GM15510 (cell line): ENCODE measurements around the gene RABGEF1.
A peak's percentile ranks its signal among the peaks of the same experiment; 100 is the strongest.

Experiments
- POLR2A ChIP-seq: IDR thresholded peaks from 3 replicates; pipeline ENCODE4 v1.6.1; 2011; ENCODE audit warnings: borderline replicate concordance; ENCODE audit not compliant: insufficient read length; ENCODE audit errors: extremely low read depth

RABGEF1 gene

DNA sequence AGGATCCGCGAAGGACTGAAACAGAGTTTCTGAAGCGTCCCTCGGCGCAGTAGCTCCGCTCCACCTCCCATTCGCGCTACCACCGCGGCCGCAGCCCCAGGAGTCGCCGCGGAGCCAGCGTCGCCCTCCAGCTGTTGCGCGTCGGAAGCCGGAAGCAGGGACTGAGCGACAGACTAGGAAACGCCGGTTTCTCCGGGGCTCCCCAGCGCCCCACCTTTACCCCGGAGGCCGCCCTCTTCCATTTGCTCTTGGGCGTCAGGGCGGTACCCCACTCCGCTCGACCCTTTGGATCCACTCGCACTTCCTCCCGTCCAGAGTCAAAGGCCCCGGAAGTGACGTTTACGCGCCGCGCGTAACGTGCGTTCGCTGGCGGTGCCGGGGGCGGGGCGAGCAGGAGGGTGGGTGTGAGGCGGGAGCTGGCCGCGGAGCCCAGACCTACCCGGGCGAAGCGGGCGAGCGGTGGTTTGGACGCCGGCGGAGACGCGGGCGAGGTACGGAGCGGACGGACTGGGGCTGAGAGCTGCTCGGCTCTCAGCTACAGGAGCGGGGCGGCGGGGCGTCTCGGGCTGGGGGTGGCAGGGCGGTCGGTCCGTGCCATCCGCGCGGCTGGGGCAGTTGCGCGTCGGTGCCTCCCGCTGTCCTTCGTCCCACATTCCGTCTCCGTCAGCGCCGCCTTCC is at the start of gene RABGEF1:
RABGEF1 (plus strand) TSS at position 432 of the 678 bp plus-strand sequence. CDS start 31,167 bp downstream, outside the sequence.
- peak; percentile 80 for TF ChIP-seq POLR2A

DNA sequence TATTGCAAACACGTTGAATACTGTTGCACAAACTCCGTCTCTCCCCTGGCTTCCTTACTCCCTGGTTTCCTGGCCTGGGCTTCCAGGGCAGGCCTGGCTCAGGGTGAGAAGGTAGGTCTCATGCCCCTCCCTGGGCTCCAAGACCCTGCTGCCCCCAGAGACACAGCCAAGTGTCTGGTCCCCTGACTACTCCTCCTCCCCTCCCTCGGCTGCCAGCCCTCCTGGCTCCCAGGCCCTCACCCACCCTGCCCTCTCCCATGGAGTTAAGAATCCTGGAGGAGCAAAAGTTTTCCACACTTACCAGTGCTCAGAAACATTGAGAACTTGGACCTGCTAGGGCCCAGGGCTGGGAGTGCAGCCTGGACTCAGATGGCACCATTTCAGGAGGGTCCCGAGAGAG is 47.2 kb upstream of the RABGEF1 start:
- no peak for TF ChIP-seq POLR2A

DNA sequence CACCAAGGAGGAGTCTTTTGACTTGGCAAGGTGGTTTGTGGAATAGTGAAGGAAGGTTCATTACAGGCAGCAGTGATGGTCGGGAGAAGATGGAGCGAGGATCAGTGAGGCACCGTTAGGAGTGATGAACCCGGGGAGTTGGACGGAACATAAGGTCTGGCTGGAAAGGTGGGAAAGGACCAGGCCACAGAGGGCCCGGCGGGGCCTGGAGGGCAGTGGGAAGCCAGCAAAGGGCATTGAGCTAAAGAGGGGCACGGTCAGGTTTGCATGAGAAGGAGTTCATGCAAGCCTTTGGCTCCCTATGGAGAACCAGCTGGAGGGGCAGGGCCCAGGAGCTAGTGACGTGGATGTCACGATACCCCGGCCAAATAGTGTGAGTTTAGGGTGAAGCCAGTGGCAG is 46.2 kb upstream of the RABGEF1 start:
- no peak for TF ChIP-seq POLR2A

DNA sequence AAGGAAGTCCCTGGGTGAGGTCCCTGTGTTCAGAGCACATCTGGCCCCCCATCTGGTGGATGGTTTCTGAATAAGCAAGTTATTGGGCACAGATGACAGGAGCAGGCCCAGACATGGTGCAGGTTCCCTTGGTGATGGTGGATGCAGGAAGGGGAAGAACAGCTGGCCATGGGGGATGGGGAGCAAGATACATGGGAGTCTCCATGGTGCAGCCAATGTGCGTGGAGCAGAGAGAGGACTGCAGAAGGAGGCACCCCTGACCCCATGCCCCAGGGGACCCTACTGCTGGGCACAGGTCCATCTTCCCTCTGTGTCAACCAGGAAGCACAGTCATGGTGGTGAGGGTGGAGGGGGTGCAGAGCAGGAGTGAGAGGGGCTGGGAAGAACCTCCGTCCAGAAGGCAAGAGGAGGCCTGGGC is 43.8 kb upstream of the RABGEF1 start:
- TF ChIP-seq POLR2A, result no peak

DNA sequence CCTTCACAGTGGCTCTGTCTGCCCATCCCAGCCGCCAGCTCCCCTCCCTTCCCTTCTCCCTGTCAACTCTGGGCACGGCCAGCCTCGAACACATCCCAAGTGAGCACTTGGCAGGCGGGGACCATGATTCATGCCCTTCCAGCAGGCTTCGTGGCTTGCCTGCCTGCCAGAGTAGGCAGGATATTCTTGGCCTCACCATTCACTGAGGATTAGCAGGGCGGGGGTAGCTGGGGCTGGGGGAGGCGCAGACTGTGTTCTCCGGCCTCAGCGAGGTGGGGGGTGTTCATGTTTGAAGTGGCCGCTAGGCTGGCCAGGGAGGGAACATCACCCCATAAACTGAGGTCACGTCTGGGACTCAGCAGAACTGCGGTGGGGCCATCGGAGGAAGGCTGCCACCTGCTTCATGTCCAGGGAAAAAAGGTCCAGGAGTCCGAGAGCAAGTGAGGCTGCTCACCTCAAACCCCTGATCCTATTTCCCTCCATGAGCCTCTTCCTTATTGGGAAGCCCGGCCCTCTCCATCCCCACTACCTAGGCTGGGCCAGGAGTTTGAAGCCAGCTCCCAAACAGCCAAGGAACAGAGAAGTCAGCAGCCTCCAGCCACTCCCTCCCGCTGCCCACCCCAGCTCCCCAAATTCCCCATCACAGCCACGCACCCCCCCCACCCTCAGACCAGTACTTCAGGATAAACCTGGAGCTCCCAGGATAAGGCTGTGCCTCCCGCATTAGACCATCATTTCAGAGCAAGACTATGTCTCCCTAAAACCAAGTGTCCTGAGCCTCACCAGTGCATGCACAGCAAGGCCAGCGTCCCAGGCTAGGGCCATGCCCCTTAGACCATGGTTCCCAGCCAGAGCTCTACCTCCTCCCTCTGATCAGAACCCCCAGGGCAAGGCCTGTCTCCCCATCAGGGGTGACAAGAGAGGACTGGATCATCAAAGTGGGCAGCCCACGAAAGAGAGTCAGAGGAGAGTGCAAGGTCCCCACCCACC is 42.8 kb upstream of the RABGEF1 start:
- no peak for TF ChIP-seq POLR2A

DNA sequence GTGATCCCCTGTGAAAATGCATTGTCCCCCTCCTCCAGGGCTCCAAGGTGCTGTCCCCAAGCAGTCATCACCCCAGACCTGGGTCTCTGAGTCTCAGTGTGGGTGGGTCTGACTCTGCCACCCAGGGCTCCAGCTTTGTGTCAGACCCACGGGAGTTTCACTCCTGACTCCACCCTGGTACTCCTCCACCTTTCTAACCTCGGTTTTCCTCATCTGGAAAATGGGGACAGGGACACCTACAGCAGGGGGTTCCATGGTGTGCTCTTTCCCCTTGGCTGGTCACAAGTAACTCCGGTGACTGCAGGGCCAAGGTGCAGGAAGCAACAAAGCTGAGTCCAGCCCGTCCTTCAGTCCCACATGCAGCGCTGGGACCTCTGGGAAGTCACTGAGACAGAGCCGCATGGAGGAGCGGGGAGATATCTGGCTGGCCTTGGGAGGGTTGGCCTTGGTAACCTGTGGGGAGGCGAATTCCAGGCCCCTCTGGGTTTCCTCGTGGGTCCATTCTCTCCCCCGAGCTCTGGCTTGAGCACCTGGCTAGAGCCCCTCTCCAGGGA is 41.8 kb upstream of the RABGEF1 start:
- no peak for TF ChIP-seq POLR2A

DNA sequence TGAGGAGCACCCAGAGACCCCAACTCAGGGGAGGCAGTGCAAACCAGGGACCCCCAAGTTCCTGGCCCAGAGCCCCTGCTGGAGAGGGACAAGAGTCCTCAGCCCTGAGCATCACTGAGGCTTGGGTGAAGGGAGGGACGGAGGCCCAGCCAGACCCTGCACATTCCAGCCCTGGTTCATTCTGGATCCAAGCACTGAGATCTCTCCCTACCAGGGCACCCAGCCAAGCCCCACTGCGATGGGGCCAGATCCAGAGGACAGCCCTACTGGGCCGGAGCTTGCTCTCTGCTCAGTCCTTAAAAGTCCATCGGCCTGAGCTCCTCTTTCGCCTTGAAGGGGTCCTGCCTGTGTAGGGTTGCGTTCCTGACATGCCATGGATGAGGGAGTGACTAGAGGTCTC is 40.5 kb upstream of the RABGEF1 start:
- TF ChIP-seq POLR2A, result no peak

DNA sequence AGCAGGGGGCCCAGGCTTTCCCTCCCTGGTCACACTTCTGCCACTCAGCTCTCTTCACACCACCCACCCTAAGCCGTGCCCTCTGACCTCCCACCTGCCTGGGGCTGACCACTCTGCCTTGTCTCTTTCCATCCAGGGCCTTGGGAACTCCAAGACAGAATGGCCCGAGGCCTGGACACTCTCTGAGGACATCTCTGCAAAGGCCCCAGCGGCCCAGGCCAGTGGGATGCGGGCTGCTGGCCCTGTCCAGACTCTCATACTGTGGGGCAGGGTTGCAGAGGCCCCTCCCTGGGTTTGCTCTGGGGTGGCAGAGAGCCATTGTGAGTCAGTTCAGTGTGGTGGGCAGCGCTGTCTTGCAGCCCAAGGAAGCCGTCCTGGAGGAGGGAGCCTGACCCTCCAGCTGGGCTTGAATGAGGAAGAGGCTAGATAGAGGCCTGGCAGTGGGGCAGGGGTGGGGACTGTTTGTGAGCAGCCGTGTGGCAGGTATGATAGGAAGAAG is 39.9 kb upstream of the RABGEF1 start:
- TF ChIP-seq POLR2A, result no peak

DNA sequence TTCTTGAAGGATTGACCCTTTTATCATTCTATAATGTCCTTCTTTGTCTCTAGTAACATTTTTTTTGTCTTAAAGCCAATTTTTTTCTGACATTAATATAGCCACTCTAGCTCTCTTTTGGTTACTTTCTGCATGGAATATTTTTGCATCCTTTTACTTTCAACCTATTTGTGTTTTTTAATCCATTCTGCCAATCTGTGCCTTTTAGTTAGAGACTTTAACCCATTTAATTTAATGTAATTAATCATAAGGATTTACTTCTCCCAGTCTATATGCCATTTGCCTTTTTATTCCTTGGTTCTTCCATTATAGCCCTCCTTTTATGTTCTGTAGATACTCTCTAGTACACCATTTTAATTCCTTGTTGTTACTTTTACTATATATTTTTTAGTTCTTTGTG is 32.7 kb upstream of the RABGEF1 start:
- TF ChIP-seq POLR2A, result no peak

DNA sequence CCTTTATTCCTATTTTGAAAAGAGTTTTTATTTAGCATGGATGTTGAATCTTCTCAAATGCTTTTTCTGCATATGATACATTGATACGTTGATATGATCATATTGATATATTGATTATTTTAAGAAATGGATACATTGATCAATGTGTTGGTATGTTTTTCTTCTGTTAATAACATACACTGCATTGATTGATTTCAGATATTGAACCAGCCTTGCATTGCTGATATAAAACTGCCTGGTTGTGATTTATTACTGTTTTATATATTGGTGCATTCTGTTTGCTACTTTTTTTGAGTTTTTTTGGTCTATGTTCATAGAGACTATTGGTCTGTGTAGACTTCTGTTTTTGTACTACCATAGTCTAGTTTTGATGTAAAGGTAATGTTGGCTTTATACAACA is 26.8 kb upstream of the RABGEF1 start:
- no peak for TF ChIP-seq POLR2A

DNA sequence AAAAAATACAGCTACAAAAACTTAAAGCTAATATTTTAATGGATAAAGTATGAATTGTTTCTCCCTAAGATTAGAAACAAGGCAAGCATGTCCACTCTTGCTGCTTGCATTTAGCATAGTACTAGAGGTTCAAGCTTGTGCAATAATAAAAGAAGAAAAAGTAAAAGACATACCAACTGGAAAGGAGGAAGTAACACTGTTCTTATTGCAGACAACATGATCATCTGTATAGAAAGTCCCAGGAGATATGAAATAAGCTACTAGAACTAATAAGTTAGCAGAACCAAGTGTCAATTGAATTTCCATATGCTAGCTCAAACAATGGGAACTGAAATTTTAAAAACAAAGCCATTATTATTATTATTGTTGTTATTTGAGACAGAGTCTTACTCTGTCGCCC is 20.0 kb upstream of the RABGEF1 start:
- no peak for TF ChIP-seq POLR2A

DNA sequence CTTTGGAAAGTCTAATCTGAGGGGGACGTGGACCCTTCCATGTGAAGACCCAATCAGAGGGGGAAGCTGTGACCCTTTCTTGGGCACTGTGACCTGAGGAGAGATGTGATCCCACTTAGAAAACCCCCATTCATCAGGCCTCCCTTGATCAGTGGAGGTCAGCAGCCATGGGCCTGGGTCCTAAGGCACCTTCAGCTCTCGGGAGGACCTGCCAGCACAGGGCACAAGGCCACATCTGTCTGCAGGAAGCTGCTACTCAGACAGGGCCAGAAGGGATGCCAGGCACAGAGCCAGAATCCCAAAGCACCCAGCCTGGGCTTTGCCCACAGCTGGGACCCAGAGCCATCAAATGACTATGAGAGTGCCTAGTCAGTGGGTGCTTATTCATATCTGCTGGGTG is 14.7 kb upstream of the RABGEF1 start:
- no peak for TF ChIP-seq POLR2A

DNA sequence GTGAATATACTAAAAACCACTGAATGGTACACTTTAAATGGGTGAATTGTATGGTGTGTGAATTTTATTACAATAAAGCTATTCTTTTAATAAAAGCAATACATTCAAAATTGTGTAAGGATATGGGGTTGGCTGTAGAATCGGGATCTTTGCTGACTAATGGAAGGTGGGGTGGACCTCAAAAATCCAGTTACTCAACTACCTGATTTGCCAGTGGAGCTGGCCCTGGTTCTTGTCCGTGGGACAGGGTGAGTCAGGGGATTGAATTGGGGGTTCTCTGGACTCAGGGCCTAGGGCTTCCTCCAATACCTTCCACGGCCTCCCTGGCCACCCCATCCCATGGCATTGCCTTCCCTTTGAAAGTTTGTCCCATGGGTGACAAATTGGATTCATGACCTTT is 13.5 kb upstream of the RABGEF1 start:
- no peak for TF ChIP-seq POLR2A

DNA sequence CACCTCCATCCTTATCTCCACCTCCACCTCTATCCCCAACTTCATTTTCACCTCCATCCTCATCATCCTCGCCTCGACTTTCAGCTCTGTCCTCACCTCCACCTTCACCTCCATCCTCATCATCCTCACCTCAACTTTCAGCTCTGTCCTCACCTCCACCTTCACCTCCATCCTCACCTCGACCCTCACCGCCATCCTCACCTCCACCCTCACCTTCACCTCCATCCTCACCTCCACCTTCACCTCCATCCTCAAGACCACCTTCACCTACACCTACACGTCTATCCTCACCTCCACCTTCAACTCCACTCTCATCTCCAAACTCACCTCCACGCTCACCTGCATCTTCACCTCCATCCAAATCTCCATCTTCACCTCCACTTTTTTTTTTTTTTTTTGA is 12.0 kb upstream of the RABGEF1 start:
- no peak for TF ChIP-seq POLR2A

DNA sequence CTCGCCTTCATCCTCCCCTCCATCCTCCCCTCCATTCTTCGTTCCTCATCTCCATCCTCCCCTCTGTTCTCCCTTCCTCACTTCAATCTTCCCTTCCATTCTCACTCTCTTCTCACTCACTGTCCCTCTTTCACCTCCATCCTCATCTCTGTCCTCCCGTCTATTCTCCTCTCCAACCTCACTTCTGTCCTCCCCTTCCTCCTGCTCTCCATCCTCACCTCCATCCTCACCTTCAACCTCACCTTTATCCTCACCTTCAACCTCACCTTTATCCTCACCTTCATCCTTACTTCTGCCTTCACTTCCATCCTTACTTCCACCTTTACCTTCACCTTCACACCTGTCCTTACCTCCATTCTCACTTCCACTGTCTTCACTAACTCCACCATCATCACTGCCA is 11.3 kb upstream of the RABGEF1 start:
- no peak for TF ChIP-seq POLR2A
